ENCODE results near the gene ACADSB.

DNA sequence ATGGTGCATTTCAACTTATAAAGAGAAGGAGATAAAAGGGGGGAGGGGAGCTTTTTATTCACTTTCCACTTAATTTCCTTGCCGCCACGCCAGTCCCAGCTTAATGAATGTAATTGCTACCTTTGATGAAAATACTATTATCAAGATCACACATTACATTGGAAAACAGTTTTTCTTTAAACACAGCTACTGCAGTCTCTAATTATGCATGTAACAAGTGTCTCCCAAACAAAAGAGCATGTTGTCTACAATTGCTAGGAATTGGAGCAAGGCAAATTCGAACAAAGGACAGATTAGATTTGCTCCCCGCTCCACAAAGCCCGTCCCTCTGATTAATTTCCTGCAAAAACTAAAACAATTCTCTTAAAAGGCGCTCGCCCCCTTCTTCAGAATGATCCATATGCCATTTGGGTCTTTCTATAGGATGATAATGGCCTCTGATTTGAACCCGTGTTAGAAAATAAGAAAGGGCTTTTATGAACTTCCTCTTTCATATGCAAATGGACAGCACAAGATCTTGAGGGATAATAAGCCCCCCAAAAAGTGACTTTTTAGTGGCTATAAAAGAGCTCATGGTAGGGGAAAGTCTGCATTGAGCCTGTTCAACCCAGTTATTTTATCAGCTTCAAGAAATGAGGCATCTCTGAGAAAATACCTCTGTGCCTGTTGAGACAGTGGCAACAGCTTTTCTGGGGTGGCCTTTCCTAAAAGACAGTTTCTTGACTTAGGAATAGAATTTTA, 60.6 kb downstream of the ACADSB start:
- TF ChIP-seq, protein P1, sequence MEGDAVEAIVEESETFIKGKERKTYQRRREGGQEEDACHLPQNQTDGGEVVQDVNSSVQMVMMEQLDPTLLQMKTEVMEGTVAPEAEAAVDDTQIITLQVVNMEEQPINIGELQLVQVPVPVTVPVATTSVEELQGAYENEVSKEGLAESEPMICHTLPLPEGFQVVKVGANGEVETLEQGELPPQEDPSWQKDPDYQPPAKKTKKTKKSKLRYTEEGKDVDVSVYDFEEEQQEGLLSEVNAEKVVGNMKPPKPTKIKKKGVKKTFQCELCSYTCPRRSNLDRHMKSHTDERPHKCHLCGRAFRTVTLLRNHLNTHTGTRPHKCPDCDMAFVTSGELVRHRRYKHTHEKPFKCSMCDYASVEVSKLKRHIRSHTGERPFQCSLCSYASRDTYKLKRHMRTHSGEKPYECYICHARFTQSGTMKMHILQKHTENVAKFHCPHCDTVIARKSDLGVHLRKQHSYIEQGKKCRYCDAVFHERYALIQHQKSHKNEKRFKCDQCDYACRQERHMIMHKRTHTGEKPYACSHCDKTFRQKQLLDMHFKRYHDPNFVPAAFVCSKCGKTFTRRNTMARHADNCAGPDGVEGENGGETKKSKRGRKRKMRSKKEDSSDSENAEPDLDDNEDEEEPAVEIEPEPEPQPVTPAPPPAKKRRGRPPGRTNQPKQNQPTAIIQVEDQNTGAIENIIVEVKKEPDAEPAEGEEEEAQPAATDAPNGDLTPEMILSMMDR (IDR thresholded peaks at IDR 0.05), result no peak
- no peak for TF ChIP-seq POLR2A (IDR thresholded peaks at IDR 0.05)
